Transverse colon (tissue), 4 donors: ENCODE data around the gene ZNF76. TPM values are rescaled to one million over a fixed set of nuclear protein-coding genes. Genes with fewer than 3 reads are reported as not detected.

ENCODE experiments used
- DNase-seq: peaks from one replicate; pipeline ENCODE4 v3.0.0-alpha.2; 2019
- H3K27ac ChIP-seq, 4 donors: fragments of 200-600 bp; sonication (generic); 2 replicates each; pipeline ENCODE4 v1.5.1; 2016 to 2018; ENCODE audit warnings: inconsistent platforms in 4 of 4
- H3K27me3 ChIP-seq: fragments of 200-600 bp; sonication (generic); 2 replicates; pipeline ENCODE4 v1.5.1; 2017; ENCODE audit warnings: inconsistent platforms
- H3K36me3 ChIP-seq, 4 donors: fragments of 200-600 bp; sonication (generic); 2 replicates each; pipeline ENCODE4 v1.5.1; 2017 to 2019; ENCODE audit warnings: inconsistent platforms in 4 of 4
- H3K4me1 ChIP-seq, 4 donors: fragments of 200-600 bp; sonication (generic); 2 replicates each; pipeline ENCODE4 v1.5.1; 2017 to 2020; ENCODE audit warnings: inconsistent platforms in 4 of 4
- H3K4me3 ChIP-seq, 4 donors: fragments of 200-600 bp; sonication (generic); 1 replicate in 1 of 4; 2 replicates in 3 of 4; pipeline versions ENCODE4 v1.5.1 to v1.6.1; 2017 to 2019; ENCODE audit warnings: inconsistent platforms in 4 of 4
- H3K9me3 ChIP-seq, 2 donors: fragments of 200-600 bp; sonication (generic); 2 replicates each; pipeline ENCODE4 v1.5.1; 2017 to 2019; ENCODE audit warnings: inconsistent platforms in 2 of 2
- EP300 ChIP-seq: sonication (generic); formaldehyde crosslinking; IDR thresholded peaks from one replicate; pipeline ENCODE4 v1.6.1; 2017; ENCODE audit warnings: antibody characterized with exemption, low read depth
- POLR2A ChIP-seq: fragments of 450-650 bp; IDR thresholded peaks from one replicate; pipeline ENCODE4 v1.6.1; 2016; ENCODE audit warnings: antibody characterized with exemption, mild to moderate bottlenecking, moderate library complexity
- POLR2AphosphoS5 ChIP-seq, 3 donors: sonication (generic); formaldehyde crosslinking; IDR thresholded peaks; one replicate each; pipeline ENCODE4 v1.6.1; 2016; ENCODE audit warnings: antibody characterized with exemption in 3 of 3
- WGBS, 2 donors: methylation state at CpG; one replicate each; pipeline ENCODE4 v1.1.5; 2018; ENCODE audit warnings: low coverage in 1 of 2; 5-methylcytosine and 5-hydroxymethylcytosine counted together
- in situ Hi-C, 4 donors: fragments of 200-750 bp; cut with MboI; loops; one replicate each; pipeline versions ENCODE4 v1.15.0 to v1.15.1; 2017; ENCODE audit warnings: low sequenced_read_pairs in 3 of 4, low pct_ligation_motif_present in 1 of 4, low pct_unique_long_range_greater_than_20kb in 1 of 4
- intact Hi-C: fragments of 100-400 bp; cut with DNase I; formaldehyde crosslinking; loops from one replicate; pipeline ENCODE4 v1.15.1; 2023; ENCODE audit warnings: low total_unique reads
- total RNA-seq, 4 donors: library from RNA; depleted of rRNA; stranded (reverse); fragments of >200 nt; gene quantifications; one replicate each; pipeline ENCODE4 v1.1.0, GENCODE V29; 2016
- TF ChIP-seq, protein P1 (sequence below), 5 experiments: fragments of 200-600 bp in 3 of 5; fragments of 450-650 bp in 2 of 5; sonication (generic) in 3 of 5; IDR thresholded peaks; 1 replicate in 2 of 5; 2 replicates in 3 of 5; pipeline ENCODE4 v1.5.1; 2016 to 2017; ENCODE audit warnings: antibody characterized with exemption in 5 of 5, inconsistent platforms in 3 of 5, mild to moderate bottlenecking in 2 of 5, moderate library complexity in 1 of 5

ZNF76 gene
- total RNA-seq, 4 donors from 2014 or later, result 30.2 to 59.3 (median 35.1) TPM

DNA sequence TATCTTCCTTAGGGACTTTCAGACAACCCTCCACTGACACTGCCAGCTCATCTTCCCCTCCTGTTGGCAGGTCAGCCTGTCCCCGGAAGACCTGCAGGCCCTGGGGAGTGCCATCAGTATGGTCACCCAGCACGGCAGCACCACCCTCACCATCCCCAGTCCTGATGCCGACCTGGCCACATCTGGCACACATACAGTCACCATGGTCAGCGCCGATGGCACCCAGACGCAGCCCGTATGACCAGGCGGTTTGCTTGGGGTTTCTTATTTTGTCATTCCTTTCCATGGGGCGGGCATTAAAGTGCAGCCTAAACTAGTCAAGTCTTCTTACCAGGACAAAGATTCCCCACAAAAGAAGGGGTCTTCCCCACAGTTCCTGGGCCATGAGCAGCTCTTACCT lies 34.1 kb downstream of the ZNF76 start:
- Histone ChIP-seq H3K27ac (no peak overlapping the region), H3K36me3 (peaks cover 0 to 18% (median 3%) of the 10 kb centered on the region in 4 donors), H3K9me3 (no peaks in the 10 kb centered on the region), H3K4me1 (peaks cover 7 to 16% (median 10%) of the 10 kb centered on the region in 4 donors), H3K4me3 (no peak overlapping the region), H3K27me3 (no peaks in the 10 kb centered on the region)
- intact Hi-C loops, result no loop called here
- DNase-seq, result no peak
- TF ChIP-seq EP300 (no peak), POLR2AphosphoS5 (IDR thresholded peaks at IDR 0.05) (no peak), POLR2A (no peak)
- TF ChIP-seq, protein P1, sequence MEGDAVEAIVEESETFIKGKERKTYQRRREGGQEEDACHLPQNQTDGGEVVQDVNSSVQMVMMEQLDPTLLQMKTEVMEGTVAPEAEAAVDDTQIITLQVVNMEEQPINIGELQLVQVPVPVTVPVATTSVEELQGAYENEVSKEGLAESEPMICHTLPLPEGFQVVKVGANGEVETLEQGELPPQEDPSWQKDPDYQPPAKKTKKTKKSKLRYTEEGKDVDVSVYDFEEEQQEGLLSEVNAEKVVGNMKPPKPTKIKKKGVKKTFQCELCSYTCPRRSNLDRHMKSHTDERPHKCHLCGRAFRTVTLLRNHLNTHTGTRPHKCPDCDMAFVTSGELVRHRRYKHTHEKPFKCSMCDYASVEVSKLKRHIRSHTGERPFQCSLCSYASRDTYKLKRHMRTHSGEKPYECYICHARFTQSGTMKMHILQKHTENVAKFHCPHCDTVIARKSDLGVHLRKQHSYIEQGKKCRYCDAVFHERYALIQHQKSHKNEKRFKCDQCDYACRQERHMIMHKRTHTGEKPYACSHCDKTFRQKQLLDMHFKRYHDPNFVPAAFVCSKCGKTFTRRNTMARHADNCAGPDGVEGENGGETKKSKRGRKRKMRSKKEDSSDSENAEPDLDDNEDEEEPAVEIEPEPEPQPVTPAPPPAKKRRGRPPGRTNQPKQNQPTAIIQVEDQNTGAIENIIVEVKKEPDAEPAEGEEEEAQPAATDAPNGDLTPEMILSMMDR (IDR thresholded peaks at IDR 0.05), result no peak
- in situ Hi-C loops, result no loop called here
- WGBS, 2 donors, result 94% methylated on average over 9 of the region's 9 CpGs; no CpG with 5 or more reads in 1 of the 2 donors

DNA sequence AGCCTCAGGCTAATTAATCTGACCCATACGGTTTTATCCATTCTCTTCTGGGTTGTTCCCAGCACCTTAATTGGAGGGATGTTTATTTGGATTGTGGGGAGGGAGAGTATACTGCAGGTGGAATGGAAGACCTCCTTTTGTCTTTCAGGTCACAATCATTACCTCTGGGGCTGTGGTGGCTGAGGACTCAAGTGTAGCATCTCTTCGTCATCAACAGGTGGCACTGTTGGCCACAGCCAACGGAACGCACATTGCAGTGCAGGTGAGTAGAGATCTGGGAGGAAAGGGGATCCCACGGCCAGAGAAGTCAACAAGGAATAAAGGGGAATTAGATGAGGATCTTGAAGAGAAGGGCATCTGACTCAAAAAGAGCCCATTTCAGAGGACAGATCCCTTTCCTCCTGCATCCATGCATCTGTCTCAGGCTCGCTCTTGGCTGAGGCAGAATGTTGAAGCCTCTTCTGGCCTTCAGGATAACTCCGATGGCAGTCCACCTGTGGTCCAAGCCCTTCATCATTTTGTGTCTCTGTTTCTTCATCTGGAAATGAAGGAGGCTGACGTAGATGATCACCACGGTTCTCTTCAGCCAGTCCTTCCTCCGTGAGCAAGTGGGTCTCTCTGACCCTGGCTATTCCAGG lies 34.9 kb downstream of the ZNF76 start:
- Histone ChIP-seq H3K4me3 (no peak overlapping the region), H3K4me1 (peaks cover 7 to 20% (median 10%) of the 10 kb centered on the region in 4 donors), H3K9me3 (no peaks in the 10 kb centered on the region), H3K36me3 (peaks cover 0 to 18% (median 3%) of the 10 kb centered on the region in 4 donors), H3K27ac (no peak overlapping the region), H3K27me3 (no peaks in the 10 kb centered on the region)
- 50 to 53% methylated on average over 4 to 10 of the region's 10 CpGs for WGBS, 2 donors
- intact Hi-C loops, result no loop called here
- in situ Hi-C loops, result no loop called here
- peak; percentile 45 for DNase-seq
- no peak for TF ChIP-seq POLR2AphosphoS5 (IDR thresholded peaks at IDR 0.05)
- TF ChIP-seq, protein P1 (IDR thresholded peaks at IDR 0.05), result peak; percentile 60 to 81 (median 70)

DNA sequence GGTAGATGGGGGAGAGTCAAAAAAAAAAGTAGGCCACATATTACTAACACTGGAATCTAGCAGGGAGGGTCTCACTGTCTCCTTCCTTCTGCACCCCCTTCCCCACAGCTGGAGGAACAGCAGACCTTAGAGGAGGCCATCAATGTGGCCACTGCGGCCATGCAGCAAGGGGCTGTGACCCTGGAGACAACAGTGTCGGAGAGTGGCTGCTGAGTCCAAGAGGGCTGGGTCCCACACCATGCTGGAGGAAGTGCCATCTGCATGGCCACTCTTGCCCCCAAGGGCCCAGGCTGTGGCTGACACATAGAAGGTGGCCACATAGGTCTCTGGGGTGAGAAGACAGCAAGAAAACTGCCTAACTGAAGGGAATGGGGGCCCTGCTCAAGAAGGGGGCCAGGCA lies 35.5 kb downstream of the ZNF76 start:
- TF ChIP-seq POLR2AphosphoS5 (IDR thresholded peaks at IDR 0.05), result no peak
- TF ChIP-seq, protein P1 (IDR thresholded peaks at IDR 0.05), result no peak
- no peak for TF ChIP-seq EP300
- no peak for TF ChIP-seq POLR2A
- H3K4me3 ChIP-seq, result no peak overlapping the region
- in situ Hi-C loops (no loop called here), intact Hi-C loops (no loop called here)
- H3K27me3 ChIP-seq, result no peaks in the 10 kb centered on the region
- peaks cover 0 to 14% (median 3%) of the 10 kb centered on the region in 4 donors for H3K36me3 ChIP-seq
- DNase-seq, result no peak
- peaks cover 7 to 20% (median 10%) of the 10 kb centered on the region in 4 donors for H3K4me1 ChIP-seq
- WGBS, 2 donors, result 92% methylated on average over 2 of the region's 2 CpGs; no CpG with 5 or more reads in 1 of the 2 donors
- no peaks in the 10 kb centered on the region for H3K9me3 ChIP-seq
- no peak overlapping the region for H3K27ac ChIP-seq

DNA sequence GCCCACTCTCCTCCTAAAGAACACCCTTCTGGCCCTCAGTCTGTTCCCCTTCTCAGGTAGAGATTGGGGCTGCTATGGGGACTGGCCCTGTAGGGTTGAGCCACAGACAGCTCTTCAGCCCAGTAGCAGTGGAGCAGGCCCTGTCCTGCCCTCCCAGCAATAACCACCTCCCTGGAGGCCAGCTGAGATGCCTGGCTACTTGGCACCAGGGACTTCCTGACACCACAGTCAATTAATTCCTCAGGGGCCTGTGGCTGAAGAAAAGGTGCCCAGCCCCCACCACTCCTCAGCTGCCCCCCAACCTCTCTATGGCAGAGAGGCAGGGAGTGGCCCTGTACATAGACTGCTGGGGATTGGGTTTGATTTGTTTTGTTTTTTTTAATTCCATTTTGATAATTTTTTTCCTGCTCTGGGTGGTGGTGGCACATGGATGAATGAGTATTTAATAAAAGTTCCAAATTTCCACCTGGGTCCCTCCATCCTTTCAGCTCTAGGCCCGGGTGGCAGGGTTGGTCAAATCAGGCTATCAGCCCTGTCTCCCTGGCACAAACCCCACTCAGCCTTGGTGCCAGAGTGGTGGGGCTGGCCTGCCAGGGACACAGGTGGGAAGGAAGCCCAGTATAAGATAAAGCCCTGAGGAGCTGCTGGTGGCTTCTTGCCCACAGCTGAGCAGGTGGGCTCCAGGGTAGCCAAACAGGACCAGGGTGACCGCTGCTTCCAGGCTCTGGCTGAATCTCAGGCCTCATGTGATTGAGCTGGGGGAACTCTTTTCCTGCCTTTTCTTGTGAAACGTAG lies 36.2 kb downstream of the ZNF76 start:
- Histone ChIP-seq H3K4me1 (peaks cover 7 to 20% (median 10%) of the 10 kb centered on the region in 4 donors), H3K9me3 (no peaks in the 10 kb centered on the region), H3K4me3 (no peak overlapping the region), H3K27me3 (no peaks in the 10 kb centered on the region), H3K36me3 (peaks cover 0 to 8% (median 3%) of the 10 kb centered on the region in 4 donors), H3K27ac (no peak overlapping the region)
- in situ Hi-C loops, result no loop called here
- intact Hi-C loops, result no loop called here
- 70% methylated on average over 3 of the region's 3 CpGs; no CpG with 5 or more reads in 1 of the 2 donors for WGBS, 2 donors
- TF ChIP-seq, protein P1 (IDR thresholded peaks at IDR 0.05), result no peak
- TF ChIP-seq POLR2AphosphoS5 (IDR thresholded peaks at IDR 0.05) (no peak), POLR2A (no peak), EP300 (no peak)
- no peak for DNase-seq
